GM18520 (cell line): ENCODE measurements around the gene APOB.
"Not testable (repeated sequence)": the region's sequence is repeated elsewhere in the genome, so short reads cannot be mapped to it uniquely, and the experiment has no call there.

Experiments used
- ATAC-seq: cut with Tn5 transposase; IDR thresholded peaks from one replicate; pipeline ENCODE4 v1.9.1; 2021; ENCODE audit not compliant: unreplicated experiment

Gene APOB

DNA sequence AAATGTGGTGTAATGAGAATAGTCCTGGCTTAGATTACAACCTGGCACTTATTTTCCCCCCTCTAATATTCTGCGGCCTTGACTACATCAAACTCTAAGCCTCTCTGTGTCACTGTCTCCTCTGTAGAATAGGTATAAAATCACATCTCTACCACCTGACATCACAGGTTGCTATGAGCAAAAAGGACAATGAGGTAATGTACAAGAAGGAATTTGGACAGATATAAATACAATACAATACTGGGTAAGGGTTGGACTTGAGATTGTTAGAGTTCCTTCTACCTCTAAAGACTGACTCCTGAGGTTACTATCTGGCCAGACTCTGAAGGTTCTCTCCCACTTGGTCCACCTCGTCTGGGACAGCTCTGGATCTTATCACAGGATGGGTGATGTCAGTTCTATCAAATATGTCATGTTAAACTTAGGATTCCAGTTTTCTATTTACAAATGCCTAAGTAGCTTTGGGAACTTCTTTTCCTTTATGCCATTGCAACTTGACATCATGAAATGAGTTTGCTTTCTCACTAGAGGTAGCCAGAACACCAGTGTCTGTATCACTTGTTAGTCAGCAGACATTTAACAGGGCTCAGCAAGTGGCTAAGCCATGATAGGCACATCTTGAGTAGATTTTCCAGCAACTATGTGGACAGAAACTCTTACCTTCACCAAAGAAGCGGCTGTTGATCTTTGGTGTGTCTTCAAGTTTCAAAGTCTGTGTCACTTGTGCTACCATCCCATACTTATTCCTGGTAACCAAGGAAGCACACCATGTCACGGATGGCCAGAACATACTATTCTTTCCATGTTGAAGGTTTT lies 9.5 kb downstream of the APOB start:
- no peak for ATAC-seq

DNA sequence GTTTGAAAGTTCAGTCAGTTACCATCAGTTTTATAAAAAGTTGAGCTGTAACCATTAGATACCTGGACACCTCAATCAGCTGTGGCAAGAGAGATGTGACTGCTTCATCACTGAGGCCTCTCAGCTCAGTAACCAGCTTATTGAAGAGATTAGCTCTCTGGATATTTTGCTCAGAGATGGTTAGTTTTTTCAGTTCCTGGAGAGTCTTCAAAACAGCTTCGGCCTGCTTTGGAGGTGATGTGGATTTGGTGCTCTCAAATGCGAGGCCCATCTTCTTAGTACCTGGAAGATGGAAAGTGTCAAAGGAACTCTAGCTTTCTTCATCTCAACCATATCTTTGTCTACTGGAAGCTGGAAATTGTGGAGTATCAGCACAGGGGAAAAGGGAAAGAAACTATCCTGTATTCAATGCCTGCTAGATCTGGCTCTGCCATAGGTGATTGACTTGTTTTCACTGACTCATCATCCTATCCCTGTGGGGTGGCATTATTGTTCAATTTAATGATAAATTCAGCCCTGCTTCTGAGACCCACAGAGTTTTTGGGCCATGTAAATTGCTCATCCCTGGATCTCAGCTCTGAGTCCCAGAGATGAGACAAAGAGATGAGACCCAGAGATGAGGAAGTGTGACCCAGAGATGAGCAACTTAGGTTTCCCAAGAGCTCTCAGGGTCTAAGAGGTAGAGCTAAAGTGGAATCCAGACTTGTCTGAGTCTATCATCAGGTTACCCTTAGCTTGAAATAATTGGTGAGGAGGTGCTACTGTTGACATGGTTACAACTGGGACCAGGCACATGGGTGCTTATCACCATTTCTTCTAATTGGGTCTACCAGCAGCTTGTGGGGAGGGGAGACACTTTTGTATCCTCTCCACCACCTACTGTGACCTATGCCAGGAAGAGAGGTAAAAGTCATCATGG lies 10.4 kb downstream of the APOB start:
- ATAC-seq = no peak

DNA sequence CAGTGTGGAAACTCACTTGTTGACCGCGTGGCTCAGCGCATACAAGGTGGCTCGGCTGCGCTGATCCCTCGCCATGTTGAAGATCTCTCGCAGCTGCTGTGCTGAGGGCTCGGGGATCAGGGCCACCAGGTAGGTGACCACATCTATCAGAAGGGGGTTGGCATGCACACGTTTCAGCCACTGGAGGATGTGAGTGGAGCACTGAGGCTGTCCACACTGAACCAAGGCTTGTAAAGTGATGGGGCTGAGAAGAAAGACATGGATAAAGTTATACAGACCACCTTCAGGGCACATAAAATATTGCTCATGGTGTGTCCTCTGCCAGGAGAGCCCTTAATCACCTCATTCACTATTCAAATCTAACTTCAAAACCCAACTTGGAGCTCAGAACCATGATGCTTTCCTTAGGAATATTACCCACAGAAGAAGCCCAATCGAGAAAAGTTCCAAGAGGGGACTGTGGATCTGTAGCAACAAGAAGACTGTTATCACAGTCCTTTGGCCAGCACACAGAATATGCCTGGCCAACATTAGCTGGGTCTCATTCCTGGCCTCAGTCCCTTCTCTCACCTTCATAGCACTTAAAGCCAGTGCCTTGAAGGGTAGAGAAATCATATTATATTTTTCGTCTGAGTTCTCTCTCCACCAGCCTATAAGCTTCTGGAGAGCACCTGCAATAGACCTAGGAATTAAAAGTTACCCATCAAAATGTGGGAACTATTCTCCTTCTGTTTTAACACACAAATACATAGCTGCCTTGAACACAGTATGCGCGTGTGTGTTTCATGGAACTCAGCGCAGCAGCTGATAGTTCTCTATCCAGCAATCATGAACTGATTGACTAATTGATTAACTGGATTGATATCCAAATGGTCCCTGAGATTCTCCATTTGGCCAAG lies 11.3 kb downstream of the APOB start:
- no peak for ATAC-seq

DNA sequence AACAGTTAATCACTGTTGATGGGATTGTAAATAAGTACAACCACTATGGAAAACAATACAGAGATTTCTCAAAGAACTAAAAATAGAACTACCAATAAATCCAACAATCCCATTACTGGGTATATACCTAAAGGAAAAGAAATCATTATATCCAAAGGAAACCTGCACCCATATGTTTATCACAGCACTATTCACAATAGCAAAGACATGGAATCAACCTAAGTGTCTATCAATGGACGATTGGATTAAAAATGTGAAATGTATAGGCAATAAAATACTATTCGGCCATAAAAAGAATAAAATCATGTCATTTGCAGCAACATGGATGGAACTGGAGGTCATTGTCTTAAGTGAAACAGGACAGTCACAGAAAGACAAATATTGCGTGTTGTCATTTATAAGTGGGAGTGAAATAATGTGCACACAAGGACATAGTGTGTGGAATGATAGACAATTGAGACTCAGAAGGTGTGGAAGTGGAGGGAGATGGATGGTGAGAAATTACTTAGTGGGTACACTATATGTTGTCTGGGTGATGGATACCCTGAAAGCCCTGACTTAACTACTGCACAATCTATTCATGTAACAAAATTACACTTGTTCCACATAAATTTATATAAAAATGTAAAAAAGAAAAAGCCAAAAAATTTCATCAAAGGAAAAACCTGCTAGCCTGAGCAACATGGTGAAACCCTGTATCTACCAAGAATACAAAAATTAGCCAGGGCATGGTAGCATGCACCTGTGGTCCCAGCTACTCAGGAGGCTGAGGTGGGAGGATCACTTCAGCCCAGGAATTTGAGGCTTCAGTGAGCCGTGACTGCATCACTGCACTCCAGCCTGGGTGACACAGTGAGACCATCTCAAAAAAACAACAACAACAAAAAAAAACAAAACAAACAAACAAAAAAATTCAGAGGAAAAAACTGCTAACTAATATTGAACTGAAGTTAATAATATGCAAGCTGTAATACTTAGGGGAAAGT lies 12.6 kb downstream of the APOB start:
- no peak for ATAC-seq

DNA sequence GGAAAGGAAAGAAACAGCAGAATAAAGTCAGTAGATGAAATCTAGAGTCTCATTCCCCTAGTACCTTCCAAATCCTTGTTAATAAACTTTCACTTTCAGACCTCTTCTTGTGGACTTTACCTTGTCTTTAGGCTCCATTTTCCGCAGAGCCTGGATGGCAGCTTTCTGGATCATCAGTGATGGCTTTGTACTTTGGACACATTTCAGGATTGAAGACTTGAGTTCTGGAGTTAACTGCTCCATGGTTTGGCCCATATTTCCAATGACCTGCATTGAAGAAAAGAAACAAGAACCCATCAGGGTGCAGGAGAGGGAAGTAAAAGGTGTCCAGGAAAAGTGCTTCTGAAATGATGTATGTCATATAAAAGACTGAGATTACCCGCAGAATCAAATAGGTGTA lies 14.4 kb downstream of the APOB start:
- ATAC-seq = no peak

DNA sequence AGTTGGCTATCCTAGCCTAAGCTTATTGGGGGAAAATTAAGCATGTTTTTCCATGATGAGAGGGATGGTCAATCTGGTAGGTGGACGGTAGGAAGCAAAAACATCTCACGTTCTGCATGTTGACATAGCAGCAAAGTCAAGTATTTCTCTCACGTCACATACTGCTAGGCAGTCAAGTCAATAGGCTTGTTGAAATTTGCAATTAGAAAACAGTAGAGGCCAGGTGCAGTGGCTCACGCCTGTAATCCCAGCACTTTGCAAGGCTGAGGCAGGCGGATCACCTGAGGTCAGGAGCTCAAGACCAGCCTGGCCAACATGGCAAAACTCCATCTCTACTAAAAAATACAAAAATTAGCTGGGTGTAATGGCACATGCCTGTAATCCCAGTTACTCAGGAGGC lies 14.9 kb downstream of the APOB start:
- not testable (repeated sequence) for ATAC-seq

DNA sequence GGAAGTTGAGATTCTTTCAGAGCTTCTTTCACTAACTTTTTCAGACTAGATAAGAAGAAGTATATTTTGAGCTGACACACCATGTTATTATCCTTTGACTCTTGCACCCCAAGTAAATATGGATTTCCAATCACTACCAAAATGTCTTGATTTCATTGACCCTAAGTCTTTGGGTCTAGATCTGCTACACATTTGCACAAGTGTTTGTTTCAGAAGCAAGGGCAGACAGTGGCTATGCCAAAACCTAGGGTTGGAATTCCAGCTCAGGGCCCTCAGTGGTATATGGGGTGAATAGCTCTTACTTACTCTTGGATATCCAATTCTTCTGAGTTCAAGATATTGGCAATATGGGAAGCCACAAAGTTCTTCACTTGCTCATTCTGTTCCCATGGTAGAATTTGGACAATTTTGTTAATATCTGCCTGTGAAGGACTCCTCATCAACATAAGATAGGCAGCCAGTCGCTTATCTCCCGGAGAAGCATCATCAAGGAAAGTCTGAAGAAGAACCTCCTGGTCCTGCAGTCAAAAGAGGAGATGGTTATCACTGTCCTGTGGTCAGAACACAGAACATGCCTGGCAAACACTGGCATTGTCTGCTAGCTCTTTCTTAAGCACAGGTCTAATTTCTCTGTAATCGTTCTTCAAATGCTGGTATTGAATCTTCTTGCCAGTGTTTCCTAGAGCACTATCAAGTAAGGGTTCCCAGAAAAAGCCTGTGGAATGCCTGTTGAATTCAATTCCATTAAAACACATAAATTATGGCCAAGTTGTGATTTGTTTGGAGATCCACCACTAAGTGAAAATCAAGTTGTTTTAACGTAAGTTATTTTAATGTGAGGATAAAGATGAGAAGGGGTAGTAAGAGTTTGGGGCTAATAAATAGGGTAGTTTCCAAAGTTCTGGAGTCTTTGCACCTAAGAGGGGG lies 15.6 kb downstream of the APOB start:
- no peak for ATAC-seq

DNA sequence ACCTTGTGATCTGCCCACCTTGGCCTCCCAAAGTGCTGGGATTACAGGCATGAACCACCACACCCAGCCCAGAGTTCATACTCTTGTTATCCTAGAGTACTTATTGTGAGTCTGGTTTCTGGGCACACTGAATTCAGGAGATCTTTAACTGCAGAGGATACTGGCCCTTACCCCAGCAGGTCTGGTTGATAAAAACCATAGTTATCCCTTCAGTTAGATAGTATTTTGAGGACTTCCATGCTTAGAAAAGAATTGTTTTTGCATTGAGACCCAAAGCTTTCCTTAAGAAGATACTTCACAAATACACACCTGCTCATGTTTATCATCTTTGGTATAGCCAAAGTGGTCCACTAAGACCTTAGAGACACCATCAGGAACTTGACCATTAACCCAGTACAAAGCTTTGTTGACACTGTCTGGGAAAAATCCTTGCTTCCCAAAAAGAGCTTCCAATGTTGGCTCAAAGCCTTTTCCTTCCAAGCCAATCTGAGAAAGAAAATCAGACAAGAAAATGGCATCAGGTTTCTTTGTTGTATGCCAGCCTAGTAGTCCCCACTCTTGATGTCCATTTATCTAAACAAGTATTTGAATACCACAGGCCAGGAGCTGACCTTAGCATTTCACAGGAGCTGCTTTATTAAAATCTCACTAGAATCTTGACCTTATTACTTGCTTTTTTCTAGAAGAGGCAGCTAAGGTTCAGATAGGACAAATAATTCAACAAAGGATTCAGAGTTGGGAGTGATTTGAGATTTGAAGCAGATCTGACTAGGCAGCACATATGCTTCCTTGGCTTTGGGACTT lies 17.2 kb downstream of the APOB start:
- ATAC-seq = no peak

DNA sequence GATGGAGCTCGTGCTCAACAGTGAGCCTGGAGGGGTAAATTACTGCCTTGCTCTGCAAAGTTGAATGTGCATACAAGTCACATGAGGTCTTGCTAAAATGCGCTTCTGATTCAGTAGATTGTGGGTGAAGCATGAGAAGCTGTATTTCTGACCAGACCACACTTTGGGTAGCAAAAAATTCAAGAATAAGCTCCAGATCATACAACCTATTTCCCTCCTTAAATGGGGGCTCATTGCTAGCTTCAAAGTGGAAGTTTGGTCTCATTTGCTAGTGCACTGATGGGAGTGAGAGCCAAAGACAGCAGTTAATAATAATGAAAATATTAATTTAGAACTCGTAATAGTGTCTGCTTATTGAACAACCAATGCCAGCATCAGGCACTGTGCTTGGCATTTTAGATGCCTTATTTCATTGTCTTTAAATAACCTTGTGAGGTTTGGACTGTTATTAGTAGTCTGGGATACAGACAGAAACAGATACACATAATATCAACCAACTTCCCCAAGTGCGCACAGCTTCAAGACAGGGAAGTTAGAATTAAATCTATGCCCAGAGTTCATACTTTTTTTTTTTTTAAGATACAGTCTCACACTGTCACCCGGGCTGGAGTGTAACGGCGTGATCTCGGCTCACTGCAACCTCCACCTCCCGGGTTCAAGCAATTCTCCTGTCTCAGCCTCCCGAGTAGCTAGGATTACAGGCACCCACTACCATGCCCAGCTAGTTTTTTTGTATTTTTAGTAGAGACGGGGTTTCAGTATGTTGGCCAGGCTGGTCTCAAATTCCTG lies 18.0 kb downstream of the APOB start:
- no peak for ATAC-seq

DNA sequence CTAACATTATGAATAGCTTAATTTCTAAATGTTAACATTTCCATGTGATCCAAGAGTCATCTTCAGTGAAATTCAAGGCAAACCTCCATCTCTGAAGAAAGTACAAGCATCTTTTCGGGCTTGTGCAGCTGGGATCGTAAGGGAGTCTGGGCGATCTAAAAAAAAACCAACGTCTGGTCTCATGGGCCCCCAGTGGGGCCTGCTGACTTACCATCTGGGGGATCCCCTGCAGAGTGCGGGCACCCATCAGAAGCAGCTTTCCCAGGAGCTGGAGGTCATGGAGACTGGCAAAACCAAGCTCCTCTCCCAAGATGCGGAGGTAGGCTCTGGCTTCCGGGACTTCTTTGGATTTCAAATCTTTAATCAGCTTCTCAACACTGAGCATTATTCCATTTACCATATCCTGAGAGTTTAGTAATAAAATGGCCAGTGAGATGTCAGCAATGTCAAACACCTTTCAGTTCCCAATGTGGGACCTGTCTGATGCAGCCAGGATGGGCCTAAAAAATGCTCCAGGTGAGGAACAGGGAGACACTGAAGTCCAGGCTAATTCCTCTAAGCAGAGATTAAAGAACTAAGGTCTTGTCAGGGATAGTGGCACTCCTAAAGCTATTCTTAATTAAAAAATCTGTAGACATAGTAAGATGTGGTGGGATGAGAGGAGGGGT lies 19.0 kb downstream of the APOB start:
- no peak for ATAC-seq

DNA sequence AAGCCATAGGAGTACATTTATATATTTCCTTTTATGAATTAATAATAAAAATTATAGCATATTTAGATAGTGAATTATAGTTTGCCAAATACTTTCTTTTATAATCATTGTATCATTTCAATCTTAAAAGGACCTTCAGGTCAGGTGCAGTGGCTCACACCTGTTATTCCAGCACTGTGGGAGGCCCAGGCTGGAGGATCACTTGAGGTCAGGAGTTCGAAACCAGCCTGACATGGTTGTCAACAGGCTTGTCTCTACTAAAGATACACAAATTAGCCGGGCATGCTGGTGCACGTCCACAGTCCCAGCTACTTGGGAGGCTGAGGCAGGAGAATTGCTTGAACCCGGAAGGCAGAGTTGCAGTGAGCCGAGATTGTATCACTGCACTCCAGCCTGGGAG lies 19.7 kb downstream of the APOB start:
- ATAC-seq = no peak

DNA sequence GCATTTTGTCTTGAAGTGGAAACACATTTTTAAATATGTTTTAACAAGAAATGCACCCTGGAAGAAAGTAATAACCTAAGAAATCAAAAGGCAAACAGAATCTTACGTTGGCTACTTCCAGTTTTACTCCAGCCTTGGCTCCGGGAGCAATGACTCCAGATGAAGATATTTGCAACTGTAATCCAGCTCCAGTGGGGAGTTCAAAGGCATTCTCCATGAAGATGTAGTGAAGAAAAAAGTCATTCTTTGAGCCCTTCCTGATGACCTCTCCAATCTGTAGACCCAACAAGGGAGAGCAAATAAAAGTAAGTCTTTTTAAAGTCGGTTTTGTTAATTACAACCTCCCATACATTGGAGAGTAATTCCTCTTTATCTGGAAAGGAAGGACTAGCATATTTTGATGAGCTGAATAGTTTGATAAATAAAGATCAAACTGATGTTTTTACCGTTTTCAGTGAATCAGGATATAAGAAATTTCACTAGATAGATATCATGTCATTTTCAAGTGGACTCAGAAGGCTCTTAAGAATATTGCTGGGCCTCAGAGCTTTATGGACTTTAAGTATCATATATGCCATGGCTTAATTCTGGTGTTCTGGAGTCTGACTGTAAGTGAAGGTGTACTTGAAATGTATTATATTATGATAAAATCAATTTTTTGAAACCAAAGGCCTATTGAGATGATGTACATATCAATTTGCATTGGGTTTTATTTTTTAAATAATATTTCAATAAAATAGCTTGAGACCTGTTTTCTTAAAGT lies 20.3 kb downstream of the APOB start:
- no peak for ATAC-seq

DNA sequence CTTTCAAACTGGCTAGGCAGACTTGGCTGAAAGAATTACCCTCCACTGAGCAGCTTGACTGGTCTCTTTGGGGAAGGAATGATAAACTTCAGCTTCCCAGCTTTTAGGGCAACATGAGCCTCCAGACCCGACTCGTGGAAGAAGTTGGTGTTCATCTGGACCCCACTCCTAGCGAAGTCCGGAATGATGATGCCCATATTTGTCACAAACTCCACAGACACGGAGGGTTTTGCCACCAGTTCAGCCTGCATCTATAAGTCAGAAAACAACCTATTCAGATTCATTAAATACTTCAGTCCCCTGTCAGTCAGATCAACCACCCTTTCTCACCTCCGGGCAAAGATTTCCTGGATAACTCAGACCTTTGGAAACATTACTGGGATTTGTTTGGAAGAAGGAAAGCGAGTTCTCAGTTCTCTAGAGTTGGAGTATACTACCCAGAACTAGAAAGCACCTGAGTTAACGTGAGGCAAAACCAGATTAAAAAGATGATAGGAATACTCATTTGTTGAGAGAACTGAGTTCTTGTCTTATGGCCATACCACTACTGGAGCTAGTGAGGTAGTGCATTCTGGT lies 21.0 kb downstream of the APOB start:
- no peak for ATAC-seq

DNA sequence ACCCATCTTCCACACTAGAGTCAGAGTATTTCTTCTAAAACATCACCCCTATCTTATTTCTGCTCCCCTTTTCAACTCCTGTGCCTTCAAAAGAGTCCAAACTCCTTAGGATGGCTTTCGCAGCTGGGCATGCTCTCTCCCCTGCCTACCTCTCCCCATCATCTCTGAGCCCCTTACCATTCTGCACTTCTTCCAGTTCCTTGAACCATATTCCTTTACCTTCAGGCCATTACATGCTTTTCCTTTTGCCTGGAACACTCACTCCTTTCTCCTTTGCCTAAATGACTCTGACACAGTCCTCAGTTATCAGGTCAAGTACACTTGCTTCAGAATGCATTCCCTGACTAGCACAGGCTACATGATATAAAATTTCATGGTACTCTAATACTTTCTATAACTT lies 22.4 kb downstream of the APOB start:
- no peak for ATAC-seq

DNA sequence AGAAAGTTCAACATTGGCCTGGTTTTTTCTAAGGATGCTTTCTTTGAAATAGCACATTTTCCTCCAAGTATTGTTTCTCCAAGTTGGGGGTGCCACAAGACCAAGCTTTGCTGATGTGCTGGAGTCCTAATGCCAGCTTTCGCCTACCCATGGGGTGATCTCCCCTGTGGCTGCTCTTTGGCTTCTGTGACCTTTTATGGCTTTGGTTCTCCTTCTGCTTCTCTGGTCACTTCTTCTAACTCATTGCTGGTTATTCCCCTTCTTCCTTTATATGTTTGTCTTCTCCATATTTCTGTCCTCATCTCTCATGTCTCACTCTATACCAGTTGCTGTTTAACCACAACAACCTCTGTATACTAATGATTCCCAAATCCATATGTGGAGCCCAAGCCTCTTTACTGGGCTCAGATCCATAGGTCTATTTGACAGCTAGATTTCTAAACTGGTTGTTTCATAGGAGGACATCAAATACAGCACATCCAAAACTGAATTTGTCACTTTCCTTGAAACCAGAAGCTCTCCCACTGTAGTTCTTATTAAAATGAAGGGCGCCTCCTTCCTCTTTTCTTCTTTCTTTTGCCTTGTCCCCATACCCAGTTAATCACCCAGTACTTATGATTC lies 23.1 kb downstream of the APOB start:
- no peak for ATAC-seq
